GM12878 (cell line): ENCODE results near the gene PLXDC1. TPM values are rescaled to one million over a fixed set of nuclear protein-coding genes. Genes with fewer than 3 reads are reported as not detected.

Experiments
- ATAC-seq: fragments of 200-7000 bp; cut with Tn5 transposase; 3 replicates; pipeline ENCODE4 v1.9.1; 2020; ENCODE audit warnings: mild to moderate bottlenecking, moderate library complexity
- BruUV-seq: library from RNA; stranded (reverse); fragments of 400-500 nt; replicated peaks from 2 replicates; lab custom pipeline; 2021; lab: Mats Ljungman, UMichigan
- CTCF ChIA-PET: fragments of 300-600 bp; sonication (Branson Sonifier 250); formaldehyde crosslinking; extraction: SDS; loops from one replicate; lab custom pipeline; 2021; ENCODE audit warnings: inconsistent platforms; lab: Yijun Ruan, JAX
- POLR2A ChIA-PET: fragments of 350-600 bp; formaldehyde crosslinking; extraction: SDS; loops from one replicate; lab custom pipeline; 2021; ENCODE audit warnings: inconsistent platforms; lab: Charles Lee
- RAD21 ChIA-PET: fragments of 300-600 bp; sonication (Branson Sonifier 250); formaldehyde crosslinking; loops from one replicate; lab custom pipeline; 2023; ENCODE audit warnings: antibody characterized with exemption; ENCODE audit not compliant: unreplicated experiment; lab: Charles Lee
- SMC1A ChIA-PET: fragments of 300-600 bp; sonication (Branson Sonifier 250); formaldehyde crosslinking; loops from one replicate; lab custom pipeline; 2023; ENCODE audit not compliant: unreplicated experiment, uncharacterized antibody; lab: Charles Lee
- DNase-seq: peaks from one replicate; pipeline ENCODE4 v3.0.0-alpha.2; 2011; ENCODE audit warnings: low read depth, low spot score
- FAIRE-seq: peaks from 3 replicates; lab custom pipeline; 2011; peaks lifted over from hg19 to GRCh38; lab: Jason Lieb, UNC
- H2AFZ ChIP-seq: 2 replicates; pipeline ENCODE4 v1.6.0; 2011; ENCODE audit warnings: low read depth, low read length, control low read depth; ENCODE audit not compliant: control insufficient read depth
- H3K27ac ChIP-seq: 2 replicates; pipeline ENCODE4 v1.5.1; 2011; ENCODE audit warnings: control low read depth; ENCODE audit not compliant: control insufficient read depth, insufficient read depth
- H3K27me3 ChIP-seq, 2 experiments: replicated peaks in 1 of 2; 2 replicates each; pipeline versions ENCODE4 v1.6.0 to v1.6.1; 2011; ENCODE audit warnings: low read length in 1 of 2; ENCODE audit not compliant: control insufficient read depth in 2 of 2, insufficient read depth in 2 of 2
- H3K36me3 ChIP-seq, 2 experiments: 2 replicates each; pipeline ENCODE4 v1.5.1; 2011; ENCODE audit warnings: low read length in 1 of 2; ENCODE audit not compliant: control insufficient read depth in 2 of 2, insufficient read depth in 2 of 2
- H3K4me1 ChIP-seq: 2 replicates; pipeline ENCODE4 v1.6.1; 2011; ENCODE audit warnings: mild to moderate bottlenecking, low read length, moderate library complexity, mixed read lengths; ENCODE audit not compliant: control insufficient read depth, insufficient read depth
- H3K4me2 ChIP-seq: 2 replicates; pipeline ENCODE4 v1.6.0; 2011; ENCODE audit warnings: control low read depth; ENCODE audit not compliant: control insufficient read depth, insufficient read depth
- H3K4me3 ChIP-seq: fragments of 200-600 bp; sonication (generic); 2 replicates; pipeline ENCODE4 v1.5.1; 2016
- H3K79me2 ChIP-seq: 2 replicates; pipeline ENCODE4 v1.6.0; 2011; ENCODE audit warnings: low read length; ENCODE audit not compliant: control insufficient read depth, insufficient read depth
- H3K9ac ChIP-seq: 2 replicates; pipeline ENCODE4 v1.8.0; 2011; ENCODE audit warnings: low read length, control low read depth, mixed read lengths; ENCODE audit not compliant: control insufficient read depth, insufficient read depth
- H3K9me3 ChIP-seq: replicated peaks from 3 replicates; pipeline ENCODE4 v1.5.1; 2011; ENCODE audit warnings: mild to moderate bottlenecking, low read length; ENCODE audit not compliant: control insufficient read depth, insufficient read depth
- H4K20me1 ChIP-seq: 2 replicates; pipeline ENCODE4 v1.6.0; 2011; ENCODE audit not compliant: control insufficient read depth, insufficient read depth
- CHD1 ChIP-seq: IDR thresholded peaks from 2 replicates; pipeline ENCODE4 v1.6.1; 2012; ENCODE audit warnings: low read depth, low read length, improper control_type of control experiment
- CHD4 ChIP-seq: fragments of 200-600 bp; sonication (generic); IDR thresholded peaks from 2 replicates; pipeline ENCODE4 v1.6.1; 2016; ENCODE audit warnings: mild to moderate bottlenecking
- EP300 ChIP-seq, 2 experiments: fragments of 150-350 bp in 1 of 2; IDR thresholded peaks; 2 replicates each; pipeline ENCODE4 v1.6.1; 2011 to 2012; ENCODE audit warnings: low read depth in 2 of 2, low read length in 2 of 2, borderline replicate concordance in 1 of 2, improper control_type of control experiment in 1 of 2, inconsistent platforms in 1 of 2; ENCODE audit not compliant: control insufficient read depth in 1 of 2
- FOS ChIP-seq: IDR thresholded peaks from 3 replicates; pipeline ENCODE4 v1.6.1; 2011; ENCODE audit warnings: borderline replicate concordance; ENCODE audit not compliant: insufficient read length; ENCODE audit errors: extremely low read depth
- NFYB ChIP-seq: IDR thresholded peaks from 2 replicates; pipeline ENCODE4 v1.6.1; 2011; ENCODE audit warnings: low read depth, mild to moderate bottlenecking, low read length, improper control_type of control experiment, moderate library complexity; ENCODE audit not compliant: insufficient read depth
- NRF1 ChIP-seq: conservative IDR thresholded peaks from 2 replicates; pipeline ENCODE4 v1.6.1; 2011; ENCODE audit warnings: mild to moderate bottlenecking, low read depth, low read length, improper control_type of control experiment
- RCOR1 ChIP-seq: conservative IDR thresholded peaks from 2 replicates; pipeline ENCODE4 v1.6.1; 2012; ENCODE audit warnings: low read depth, low read length, improper control_type of control experiment
- TAF1 ChIP-seq: IDR thresholded peaks from 2 replicates; pipeline ENCODE4 v1.6.1; 2011; ENCODE audit warnings: mild to moderate bottlenecking, low read depth, low read length, borderline replicate concordance
- TBL1XR1 ChIP-seq: IDR thresholded peaks from 2 replicates; pipeline ENCODE4 v1.6.1; 2012; ENCODE audit warnings: low read depth, low read length, improper control_type of control experiment
- ZSCAN29 ChIP-seq: fragments of 450-650 bp; IDR thresholded peaks from 2 replicates; pipeline ENCODE4 v1.6.1; 2017; ENCODE audit warnings: mild to moderate bottlenecking, moderate library complexity
- WGBS: methylation state at CpG from one replicate; pipeline ENCODE4 v1.1.6; 2016; ENCODE audit warnings: low lambda C conversion rate; ENCODE audit not compliant: insufficient replicate concordance, insufficient coverage; ENCODE audit errors: missing lambda C conversion rate; 5-methylcytosine and 5-hydroxymethylcytosine counted together
- in situ Hi-C: fragments of 300-500 bp; cut with MboI; formaldehyde crosslinking; loops from 9 replicates; pipeline ENCODE4 v1.14.3; 2018; ENCODE audit warnings: mixed read lengths
- intact Hi-C: fragments of 100-400 bp; cut with micrococcal nuclease; formaldehyde crosslinking; loops from one replicate; pipeline ENCODE4 v1.14.2; 2022; ENCODE audit not compliant: unreplicated experiment
- polyA plus RNA-seq, 11 experiments: library from polyadenylated mRNA; depleted of rRNA in 4 of 11; unstranded in 6 of 11; stranded (reverse) in 5 of 11; fragments of >200 nt; fragmentation: Nextera tagmentation in 4 of 11; fragmentation: Illumina TruSeq in 1 of 11; extraction: Ambion mirVana in 4 of 11; extraction: Trizol in 1 of 11; gene quantifications; 1 replicate in 1 of 11; 2 replicates in 10 of 11; pipeline versions ENCODE4 v1.2.1 to v1.2.3, GENCODE V29; 2011 to 2016; ENCODE audit warnings: inconsistent platforms in 2 of 11, missing spikeins in 2 of 11, low read depth in 1 of 11
- total RNA-seq, 4 experiments: library from RNA; depleted of rRNA in 3 of 4; stranded (reverse); fragments of >200 nt in 3 of 4; fragmentation: Illumina TruSeq in 1 of 4; extraction: Trizol in 1 of 4; gene quantifications; 2 replicates each; pipeline versions ENCODE4 v1.2.1 to v1.2.3, GENCODE V29; 2013 to 2021
- TF ChIP-seq, protein P1 (sequence below): fragments of 450-650 bp; IDR thresholded peaks from 2 replicates; pipeline ENCODE4 v1.6.1; 2016; ENCODE audit warnings: mild to moderate bottlenecking
- TF ChIP-seq, protein P2 (sequence below): fragments of 450-650 bp; IDR thresholded peaks from 2 replicates; pipeline ENCODE4 v1.6.1; 2017; ENCODE audit warnings: low read depth, mild to moderate bottlenecking, moderate library complexity

Gene PLXDC1
- total and polyA plus RNA-seq, 10 of the 15 experiments (the other 5 are each of a cell fraction or from before 2014, with no cell fraction given) = 0.03 to 0.30 (median 0.22) TPM; not detected in 7

DNA sequence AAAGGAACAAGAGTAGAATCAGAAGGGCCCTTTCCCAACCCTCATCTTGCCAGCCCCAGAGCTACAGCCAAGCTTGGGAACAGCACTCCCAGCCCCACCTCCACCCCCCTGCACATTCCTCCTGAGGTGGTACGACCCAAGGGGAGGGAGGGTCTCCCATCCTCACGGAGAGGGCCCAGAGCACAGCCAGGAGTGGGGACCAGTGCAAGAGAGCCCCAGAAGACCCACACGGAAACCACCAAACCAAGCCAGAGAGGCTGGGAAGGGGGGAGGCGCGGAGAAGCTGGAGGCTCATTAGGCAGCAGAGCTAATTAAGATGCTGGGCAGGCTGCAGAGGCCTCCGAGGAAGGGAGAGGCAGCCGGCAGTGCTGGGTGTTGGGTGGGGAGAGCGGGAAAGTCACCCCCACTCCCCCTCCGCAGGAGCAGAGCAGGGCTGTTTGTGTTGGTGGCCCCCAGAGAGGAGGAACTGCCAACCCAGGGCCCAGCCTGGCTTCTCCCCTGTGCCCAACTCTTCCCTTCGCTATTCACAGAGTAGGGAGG, 43.6 kb upstream of the PLXDC1 start:
- H3K9ac ChIP-seq = no peak overlapping the region; the same call in 1 of the 2 replicates
- H4K20me1 ChIP-seq = no peaks in the 10 kb centered on the region
- TF ChIP-seq FOS (no peak), EP300 (IDR thresholded peaks at IDR 0.05; ENCODE audit: borderline replicate concordance in 1 of 2, control insufficient read depth in 1 of 2, low read depth in 2 of 2, low read length in 2 of 2) (no peak), TAF1 (no peak), NFYB (no peak), CHD4 (no peak), ZSCAN29 (no peak), RCOR1 (no peak), CHD1 (no peak), TBL1XR1 (no peak), NRF1 (no peak)
- TF ChIP-seq, protein P1, sequence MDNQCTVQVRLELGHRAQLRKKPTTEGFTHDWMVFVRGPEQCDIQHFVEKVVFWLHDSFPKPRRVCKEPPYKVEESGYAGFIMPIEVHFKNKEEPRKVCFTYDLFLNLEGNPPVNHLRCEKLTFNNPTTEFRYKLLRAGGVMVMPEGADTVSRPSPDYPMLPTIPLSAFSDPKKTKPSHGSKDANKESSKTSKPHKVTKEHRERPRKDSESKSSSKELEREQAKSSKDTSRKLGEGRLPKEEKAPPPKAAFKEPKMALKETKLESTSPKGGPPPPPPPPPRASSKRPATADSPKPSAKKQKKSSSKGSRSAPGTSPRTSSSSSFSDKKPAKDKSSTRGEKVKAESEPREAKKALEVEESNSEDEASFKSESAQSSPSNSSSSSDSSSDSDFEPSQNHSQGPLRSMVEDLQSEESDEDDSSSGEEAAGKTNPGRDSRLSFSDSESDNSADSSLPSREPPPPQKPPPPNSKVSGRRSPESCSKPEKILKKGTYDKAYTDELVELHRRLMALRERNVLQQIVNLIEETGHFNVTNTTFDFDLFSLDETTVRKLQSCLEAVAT = no peak
- TF ChIP-seq, protein P2, sequence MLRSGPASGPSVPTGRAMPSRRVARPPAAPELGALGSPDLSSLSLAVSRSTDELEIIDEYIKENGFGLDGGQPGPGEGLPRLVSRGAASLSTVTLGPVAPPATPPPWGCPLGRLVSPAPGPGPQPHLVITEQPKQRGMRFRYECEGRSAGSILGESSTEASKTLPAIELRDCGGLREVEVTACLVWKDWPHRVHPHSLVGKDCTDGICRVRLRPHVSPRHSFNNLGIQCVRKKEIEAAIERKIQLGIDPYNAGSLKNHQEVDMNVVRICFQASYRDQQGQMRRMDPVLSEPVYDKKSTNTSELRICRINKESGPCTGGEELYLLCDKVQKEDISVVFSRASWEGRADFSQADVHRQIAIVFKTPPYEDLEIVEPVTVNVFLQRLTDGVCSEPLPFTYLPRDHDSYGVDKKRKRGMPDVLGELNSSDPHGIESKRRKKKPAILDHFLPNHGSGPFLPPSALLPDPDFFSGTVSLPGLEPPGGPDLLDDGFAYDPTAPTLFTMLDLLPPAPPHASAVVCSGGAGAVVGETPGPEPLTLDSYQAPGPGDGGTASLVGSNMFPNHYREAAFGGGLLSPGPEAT = no peak
- TF ChIP-seq, all 136 proteins: peak for 0
- ChIA-PET CTCF (interaction anchor here (0.7 to 2.5 kb wide), 9 partner anchors 9 to 50 kb away, joined by 3 to 20 read pairs (median 7); no protein-coding TSS in a partner anchor), RAD21 (interaction anchor here (1.0 to 1.4 kb wide), 5 partner anchors 12 to 49 kb away, joined by 3 to 6 read pairs (median 5); no protein-coding TSS in a partner anchor), SMC1A (interaction anchor here (0.9 to 1.2 kb wide), 3 partner anchors 9 to 30 kb away, joined by 3 read pairs; no protein-coding TSS in a partner anchor), POLR2A (interaction anchor here (0.5 to 2.0 kb wide), 3 partner anchors 12 to 41 kb away, joined by 3 to 9 read pairs (median 3); no protein-coding TSS in a partner anchor)
- ATAC-seq = no peak
- H2AFZ ChIP-seq = no peak overlapping the region
- no TSS peak for BruUV-seq
- 0 out of 2 replicates have a peak overlapping the region, but pooled peaks have one; percentile 3 for H3K4me2 ChIP-seq
- H3K36me3 ChIP-seq = peaks cover 0 to 6% of the 10 kb centered on the region in 2 experiments; a peak in 2 of 4 replicates
- no peak overlapping the region for H3K4me3 ChIP-seq
- in situ Hi-C loops (no loop called here), intact Hi-C loops (no loop called here)
- FAIRE-seq = no peak
- H3K9me3 ChIP-seq = no peaks in the 10 kb centered on the region
- 80% methylated on average over 10 of the region's 10 CpGs for WGBS
- peaks cover 14% of the 10 kb centered on the region for H3K4me1 ChIP-seq
- H3K79me2 ChIP-seq = peaks cover 10% of the 10 kb centered on the region
- H3K27ac ChIP-seq = no peak overlapping the region
- DNase-seq = no peak
- H3K27me3 ChIP-seq = no peaks in the 10 kb centered on the region
